ENCODE results near the gene ADORA1. TPM values are rescaled to one million over a fixed set of nuclear protein-coding genes. Genes with fewer than 3 reads are reported as not detected.

Gene ADORA1
- polyA plus RNA-seq, 4 donors, result 0.38 to 1.4 (median 0.54) TPM; not detected in 1

DNA sequence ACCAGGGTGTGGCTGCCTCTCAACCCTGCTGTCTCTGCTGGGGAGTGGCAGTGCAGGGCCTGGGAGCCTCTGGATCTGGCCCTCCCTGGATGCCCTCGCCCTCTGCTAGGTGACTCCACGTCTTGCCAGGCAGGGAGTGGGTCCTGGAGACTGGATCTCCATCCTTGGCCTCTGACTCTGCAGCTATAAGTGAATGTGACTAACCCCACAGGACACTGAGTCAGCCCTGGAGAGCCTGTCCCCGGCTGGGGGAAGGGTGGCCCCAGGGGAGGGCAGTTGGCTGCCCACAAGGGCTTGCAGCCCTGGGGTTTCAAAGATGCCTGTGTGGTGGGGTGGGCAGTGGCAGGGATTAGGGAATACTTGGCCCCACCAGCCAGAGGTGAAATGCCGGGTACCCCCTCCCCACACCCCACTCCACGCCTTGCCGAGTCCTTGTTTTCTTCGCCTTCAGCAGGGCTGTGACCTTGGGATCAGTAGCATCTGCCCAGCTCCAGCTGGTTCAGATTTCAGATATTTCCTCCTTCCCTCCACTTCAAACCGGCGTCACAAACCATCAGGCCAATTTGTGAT is 50.0 kb downstream of the ADORA1 start:
- Histone ChIP-seq H3K4me3 (ENCODE audit: low read depth in 1 of 3, low read length in 3 of 3) (no peak overlapping the region), H3K27ac (ENCODE audit: low read depth in 1 of 3, low read length in 2 of 3) (no peak overlapping the region), H3K4me1 (ENCODE audit: control insufficient read depth in 3 of 3, insufficient read depth in 2 of 3, low read depth in 1 of 3, low read length in 2 of 3) (no peaks in the 10 kb centered on the region), H3K27me3 (ENCODE audit: control insufficient read depth in 3 of 3, insufficient read depth in 3 of 3, low read length in 3 of 3) (peaks cover 0 to 2% (median 0%) of the 10 kb centered on the region in 3 donors), H3K36me3 (ENCODE audit: control insufficient read depth in 3 of 3, insufficient read depth in 2 of 3, low read depth in 1 of 3, low read length in 3 of 3) (no peaks in the 10 kb centered on the region), H3K9me3 (ENCODE audit: control insufficient read depth in 2 of 2, insufficient read depth in 1 of 2, low read depth in 1 of 2, low read length in 1 of 2) (no peaks in the 10 kb centered on the region)
- 29 to 47% (median 32%) methylated on average over 9 of the region's 9 CpGs for WGBS, 3 donors
- DNase-seq, result no peak
- no peak for FAIRE-seq

DNA sequence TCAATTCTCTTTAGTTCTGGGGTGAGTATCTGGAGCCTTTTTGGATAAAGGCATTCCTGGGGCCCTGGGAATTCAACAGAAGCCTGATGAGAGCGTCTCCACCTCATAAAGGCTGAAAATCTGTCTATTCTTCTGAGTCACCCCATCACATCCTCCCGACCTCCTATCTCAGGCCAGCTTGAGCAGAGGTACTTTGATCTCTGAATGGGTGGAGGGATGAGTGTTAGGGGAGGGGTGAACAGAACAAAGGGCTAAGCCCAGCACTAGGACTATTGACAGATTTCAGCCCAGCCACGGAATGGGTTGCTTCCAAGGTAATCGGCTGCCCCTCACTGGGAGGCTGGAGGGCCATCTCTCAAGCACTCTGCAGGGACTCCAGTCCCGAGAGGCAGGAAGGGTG is 50.6 kb downstream of the ADORA1 start:
- no peak overlapping the region for H3K27ac ChIP-seq (ENCODE audit: low read depth in 1 of 3, low read length in 2 of 3)
- no peak for FAIRE-seq
- H3K27me3 ChIP-seq (ENCODE audit: control insufficient read depth in 3 of 3, insufficient read depth in 3 of 3, low read length in 3 of 3), result peaks cover 0 to 2% (median 0%) of the 10 kb centered on the region in 3 donors
- H3K4me3 ChIP-seq (ENCODE audit: low read depth in 1 of 3, low read length in 3 of 3), result no peak overlapping the region
- 17 to 47% (median 25%) methylated on average over 5 of the region's 5 CpGs for WGBS, 3 donors
- no peaks in the 10 kb centered on the region for H3K9me3 ChIP-seq (ENCODE audit: control insufficient read depth in 2 of 2, insufficient read depth in 1 of 2, low read depth in 1 of 2, low read length in 1 of 2)
- no peaks in the 10 kb centered on the region for H3K4me1 ChIP-seq (ENCODE audit: control insufficient read depth in 3 of 3, insufficient read depth in 2 of 3, low read depth in 1 of 3, low read length in 2 of 3)
- H3K36me3 ChIP-seq (ENCODE audit: control insufficient read depth in 3 of 3, insufficient read depth in 2 of 3, low read depth in 1 of 3, low read length in 3 of 3), result no peaks in the 10 kb centered on the region
- DNase-seq, result no peak

DNA sequence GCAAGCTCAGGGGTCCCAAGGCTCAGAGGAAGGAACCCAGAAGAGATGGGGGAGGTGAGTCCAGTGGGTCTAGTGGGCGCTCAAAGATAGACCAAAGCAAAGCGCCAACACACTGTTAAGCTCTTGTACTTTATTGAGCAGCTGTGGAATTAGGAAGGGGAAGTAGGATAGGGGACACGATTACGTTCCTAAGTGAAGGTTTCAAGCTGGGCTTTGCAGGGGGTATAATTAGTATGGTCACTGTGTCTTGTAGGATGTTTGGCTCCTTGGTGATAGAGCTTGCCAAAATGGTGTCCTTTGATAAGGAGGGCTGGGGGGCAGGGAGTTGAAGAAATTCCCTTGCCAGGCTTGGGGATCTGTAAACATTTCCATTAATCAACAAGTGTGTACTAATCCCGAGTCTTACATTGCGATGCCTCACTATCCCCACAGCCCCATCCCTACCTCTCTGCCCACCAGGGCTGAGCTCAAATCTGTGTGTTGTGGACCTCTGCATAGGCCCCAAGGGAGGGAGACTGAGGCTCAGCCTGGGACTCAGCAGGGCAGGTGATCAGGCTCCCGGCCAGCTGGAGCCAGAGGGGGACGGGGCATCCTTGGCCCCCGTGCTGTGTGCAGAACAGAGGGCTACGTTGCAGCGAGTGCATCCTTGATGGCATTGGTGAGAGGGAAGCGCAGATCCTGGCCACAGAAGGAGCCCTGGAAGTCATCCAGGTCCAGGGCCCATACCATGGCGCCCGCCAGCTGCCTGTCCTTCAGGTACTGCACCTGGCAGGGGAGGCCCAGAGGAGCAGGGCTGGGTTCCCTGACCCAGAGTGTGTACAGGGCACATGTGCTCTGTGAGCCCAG is 51.5 kb downstream of the ADORA1 start:
- no peaks in the 10 kb centered on the region for H3K27me3 ChIP-seq (ENCODE audit: control insufficient read depth in 3 of 3, insufficient read depth in 3 of 3, low read length in 3 of 3)
- no peaks in the 10 kb centered on the region for H3K36me3 ChIP-seq (ENCODE audit: control insufficient read depth in 3 of 3, insufficient read depth in 2 of 3, low read depth in 1 of 3, low read length in 3 of 3)
- H3K27ac ChIP-seq (ENCODE audit: low read depth in 1 of 3, low read length in 2 of 3), result no peak overlapping the region
- whole genome bisulfite sequencing, 3 donors, result 89 to 90% (median 90%) methylated on average over 14 of the region's 14 CpGs
- no peaks in the 10 kb centered on the region for H3K9me3 ChIP-seq (ENCODE audit: control insufficient read depth in 2 of 2, insufficient read depth in 1 of 2, low read depth in 1 of 2, low read length in 1 of 2)
- no peak overlapping the region for H3K4me3 ChIP-seq (ENCODE audit: low read depth in 1 of 3, low read length in 3 of 3)
- DNase-seq, result no peak
- no peaks in the 10 kb centered on the region for H3K4me1 ChIP-seq (ENCODE audit: control insufficient read depth in 3 of 3, insufficient read depth in 2 of 3, low read depth in 1 of 3, low read length in 2 of 3)
- FAIRE-seq, result no peak

DNA sequence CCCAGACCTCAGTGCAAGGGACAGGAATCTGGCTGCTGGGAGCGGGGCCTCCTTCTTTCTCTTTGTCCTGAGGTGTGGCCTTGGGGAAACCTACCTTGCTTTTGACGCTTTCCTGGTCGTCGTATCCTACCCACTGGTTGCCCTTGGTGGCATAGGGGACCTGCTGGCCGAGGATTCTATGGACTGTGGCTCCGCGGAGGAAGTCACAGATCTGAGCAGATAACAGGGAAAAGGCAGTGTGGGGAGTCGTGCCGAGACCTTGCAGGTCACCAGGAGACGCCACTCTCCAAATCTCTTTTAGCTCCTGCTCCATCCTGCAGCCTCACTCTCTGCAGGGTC is 52.1 kb downstream of the ADORA1 start:
- Histone ChIP-seq H3K4me3 (ENCODE audit: low read depth in 1 of 3, low read length in 3 of 3) (no peak overlapping the region), H3K4me1 (ENCODE audit: control insufficient read depth in 3 of 3, insufficient read depth in 2 of 3, low read depth in 1 of 3, low read length in 2 of 3) (no peaks in the 10 kb centered on the region), H3K27me3 (ENCODE audit: control insufficient read depth in 3 of 3, insufficient read depth in 3 of 3, low read length in 3 of 3) (no peaks in the 10 kb centered on the region), H3K9me3 (ENCODE audit: control insufficient read depth in 2 of 2, insufficient read depth in 1 of 2, low read depth in 1 of 2, low read length in 1 of 2) (no peaks in the 10 kb centered on the region), H3K27ac (ENCODE audit: low read depth in 1 of 3, low read length in 2 of 3) (no peak overlapping the region), H3K36me3 (ENCODE audit: control insufficient read depth in 3 of 3, insufficient read depth in 2 of 3, low read depth in 1 of 3, low read length in 3 of 3) (no peaks in the 10 kb centered on the region)
- FAIRE-seq (no peak), DNase-seq (no peak)
- WGBS, 3 donors, result 86 to 90% (median 87%) methylated on average over 10 of the region's 10 CpGs

DNA sequence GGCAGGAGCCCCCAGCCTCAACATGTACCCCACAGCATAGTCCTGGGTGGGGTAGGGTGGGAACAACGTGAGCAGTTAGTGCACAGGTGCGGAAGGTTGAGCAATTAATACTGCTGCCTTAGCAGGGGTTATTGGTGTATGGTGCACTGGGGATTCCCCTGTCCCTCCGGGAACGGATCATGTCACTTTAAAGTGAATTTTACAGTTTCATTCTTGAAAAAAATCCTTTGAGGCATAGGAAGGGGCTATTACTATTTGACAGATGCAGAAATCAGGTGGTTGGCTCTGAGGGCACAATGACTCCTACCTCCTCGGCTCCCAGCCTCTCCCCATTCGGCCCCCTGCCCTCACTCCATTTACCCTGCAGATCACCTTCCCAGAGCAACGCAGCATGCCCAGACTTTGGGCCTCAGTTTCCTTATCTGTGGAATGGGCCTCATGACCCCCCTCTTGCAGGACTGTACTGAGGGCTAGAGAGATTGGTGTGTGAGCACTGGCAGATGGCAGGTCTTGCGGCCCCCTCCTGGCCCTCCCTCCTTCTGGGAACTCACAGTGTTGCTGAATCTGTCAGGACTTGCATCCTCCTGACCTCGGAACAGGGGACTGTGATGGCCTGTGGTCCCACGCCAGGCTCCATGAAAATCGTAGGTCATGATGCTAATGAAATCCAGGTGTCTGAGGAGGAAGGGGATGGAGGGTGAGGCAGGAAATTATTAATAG is 53.2 kb downstream of the ADORA1 start:
- H3K27ac ChIP-seq (ENCODE audit: low read depth in 1 of 3, low read length in 2 of 3), result no peak overlapping the region
- H3K36me3 ChIP-seq (ENCODE audit: control insufficient read depth in 3 of 3, insufficient read depth in 2 of 3, low read depth in 1 of 3, low read length in 3 of 3), result no peaks in the 10 kb centered on the region
- no peaks in the 10 kb centered on the region for H3K9me3 ChIP-seq (ENCODE audit: control insufficient read depth in 2 of 2, insufficient read depth in 1 of 2, low read depth in 1 of 2, low read length in 1 of 2)
- no peak for FAIRE-seq
- DNase-seq, result no peak
- H3K4me1 ChIP-seq (ENCODE audit: control insufficient read depth in 3 of 3, insufficient read depth in 2 of 3, low read depth in 1 of 3, low read length in 2 of 3), result no peaks in the 10 kb centered on the region
- no peaks in the 10 kb centered on the region for H3K27me3 ChIP-seq (ENCODE audit: control insufficient read depth in 3 of 3, insufficient read depth in 3 of 3, low read length in 3 of 3)
- 67 to 76% (median 73%) methylated on average over 11 of the region's 11 CpGs for WGBS, 3 donors
- no peak overlapping the region for H3K4me3 ChIP-seq (ENCODE audit: low read depth in 1 of 3, low read length in 3 of 3)

DNA sequence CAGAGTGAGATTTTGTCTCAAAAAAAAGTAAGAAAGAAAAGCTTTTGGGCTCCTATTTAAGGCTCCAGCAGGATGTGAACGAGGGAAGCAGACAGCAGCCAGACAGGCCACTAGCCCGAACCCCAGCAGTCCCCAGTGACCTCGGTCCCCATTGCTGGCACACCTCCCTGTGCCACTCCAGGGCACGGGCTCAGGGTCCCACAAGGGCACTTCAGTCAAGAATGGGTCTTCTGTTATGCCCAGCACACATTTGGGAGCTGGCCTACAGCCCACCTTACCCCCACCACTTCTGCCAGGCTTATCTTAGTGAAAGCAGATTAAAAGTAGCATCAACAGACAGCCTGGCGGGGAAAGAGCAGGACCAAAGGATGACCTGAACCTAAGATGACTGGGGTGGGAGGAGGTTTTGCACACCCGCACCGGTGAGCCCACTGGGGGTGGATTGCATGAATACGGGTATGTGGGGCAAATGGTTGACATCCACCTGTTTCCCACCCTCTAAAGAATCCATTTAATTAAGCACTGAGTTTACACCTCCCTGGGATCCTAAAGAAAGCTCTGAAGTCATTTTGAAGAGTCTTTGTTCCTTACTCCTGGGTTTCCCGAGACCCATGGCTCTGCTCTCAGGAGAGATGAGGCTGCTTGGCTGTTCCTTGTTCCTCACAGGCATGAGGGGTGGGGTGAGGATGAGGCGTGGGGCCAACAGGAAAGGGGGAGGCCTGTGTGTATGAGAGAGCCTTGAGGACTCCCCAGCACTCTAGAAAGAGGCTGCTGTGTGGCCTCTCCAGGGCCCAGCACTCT is 54.3 kb downstream of the ADORA1 start:
- FAIRE-seq (no peak), DNase-seq (no peak)
- no peaks in the 10 kb centered on the region for H3K9me3 ChIP-seq (ENCODE audit: control insufficient read depth in 2 of 2, insufficient read depth in 1 of 2, low read depth in 1 of 2, low read length in 1 of 2)
- H3K36me3 ChIP-seq (ENCODE audit: control insufficient read depth in 3 of 3, insufficient read depth in 2 of 3, low read depth in 1 of 3, low read length in 3 of 3), result no peaks in the 10 kb centered on the region
- no peaks in the 10 kb centered on the region for H3K4me1 ChIP-seq (ENCODE audit: control insufficient read depth in 3 of 3, insufficient read depth in 2 of 3, low read depth in 1 of 3, low read length in 2 of 3)
- no peak overlapping the region for H3K4me3 ChIP-seq (ENCODE audit: low read depth in 1 of 3, low read length in 3 of 3)
- no peak overlapping the region for H3K27ac ChIP-seq (ENCODE audit: low read depth in 1 of 3, low read length in 2 of 3)
- WGBS, 3 donors, result 62 to 78% (median 71%) methylated on average over 10 of the region's 10 CpGs
- no peaks in the 10 kb centered on the region for H3K27me3 ChIP-seq (ENCODE audit: control insufficient read depth in 3 of 3, insufficient read depth in 3 of 3, low read length in 3 of 3)

DNA sequence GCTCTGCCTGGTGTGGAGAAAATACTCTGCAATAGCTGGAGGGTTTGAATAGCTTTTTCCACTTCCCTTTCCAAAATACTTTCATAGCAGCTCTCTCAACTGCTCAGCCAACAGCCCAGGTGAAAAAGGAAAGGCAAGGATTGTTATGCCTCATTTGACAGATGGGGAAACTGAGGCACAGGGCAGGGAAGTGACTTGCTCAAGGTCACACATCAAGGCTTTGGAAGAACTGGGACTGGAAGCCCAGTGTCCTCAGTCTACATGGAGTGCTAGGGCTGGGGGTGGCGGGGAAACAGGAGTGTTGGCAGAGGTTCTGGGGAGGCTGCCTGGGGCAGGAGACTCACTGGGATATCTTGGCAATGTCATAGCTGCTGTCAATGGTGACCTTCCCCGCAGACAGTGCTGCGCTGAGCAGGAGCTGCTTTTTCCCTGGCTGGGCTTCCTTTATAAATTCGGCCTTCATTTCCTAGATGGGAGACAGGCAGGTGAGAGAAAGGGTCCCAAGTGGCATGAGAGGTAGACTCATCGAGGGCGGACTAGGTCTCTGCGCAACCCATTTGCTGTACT is 54.9 kb downstream of the ADORA1 start:
- no peaks in the 10 kb centered on the region for H3K4me1 ChIP-seq (ENCODE audit: control insufficient read depth in 3 of 3, insufficient read depth in 2 of 3, low read depth in 1 of 3, low read length in 2 of 3)
- DNase-seq (no peak), FAIRE-seq (no peak)
- no peaks in the 10 kb centered on the region for H3K9me3 ChIP-seq (ENCODE audit: control insufficient read depth in 2 of 2, insufficient read depth in 1 of 2, low read depth in 1 of 2, low read length in 1 of 2)
- H3K27me3 ChIP-seq (ENCODE audit: control insufficient read depth in 3 of 3, insufficient read depth in 3 of 3, low read length in 3 of 3), result no peaks in the 10 kb centered on the region
- H3K4me3 ChIP-seq (ENCODE audit: low read depth in 1 of 3, low read length in 3 of 3), result no peak overlapping the region
- no peaks in the 10 kb centered on the region for H3K36me3 ChIP-seq (ENCODE audit: control insufficient read depth in 3 of 3, insufficient read depth in 2 of 3, low read depth in 1 of 3, low read length in 3 of 3)
- 90 to 95% (median 92%) methylated on average over 7 of the region's 7 CpGs for WGBS, 3 donors
- H3K27ac ChIP-seq (ENCODE audit: low read depth in 1 of 3, low read length in 2 of 3), result no peak overlapping the region

DNA sequence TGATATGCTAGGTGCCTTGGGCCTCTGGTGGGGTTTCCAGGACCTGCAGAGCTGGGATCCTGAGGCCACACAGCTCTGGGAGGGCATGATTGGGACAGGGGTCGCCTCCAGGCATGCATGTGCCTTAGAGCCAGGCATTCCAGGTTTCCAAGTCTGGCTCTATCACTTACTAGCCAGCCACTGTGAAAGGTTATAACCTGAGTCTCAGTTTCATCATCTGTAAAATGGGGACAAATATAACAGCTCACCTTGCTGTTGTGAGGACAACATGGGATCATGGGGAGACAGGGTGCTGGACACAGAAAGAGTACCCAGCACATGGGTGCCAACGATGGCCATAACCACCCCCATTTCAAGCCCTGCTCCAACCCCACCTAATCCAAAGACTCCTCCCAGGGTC is 56.3 kb downstream of the ADORA1 start:
- WGBS, 3 donors, result 83 to 92% (median 84%) methylated on average over 2 of the region's 2 CpGs
- no peak for FAIRE-seq

More for the DNA sequence above, 56.3 kb downstream of the ADORA1 start:
- no peak for DNase-seq
- no peak overlapping the region for H3K27ac ChIP-seq (ENCODE audit: low read depth in 1 of 3, low read length in 2 of 3)
- H3K27me3 ChIP-seq (ENCODE audit: control insufficient read depth in 3 of 3, insufficient read depth in 3 of 3, low read length in 3 of 3), result peaks cover 0 to 4% (median 0%) of the 10 kb centered on the region in 3 donors
- no peaks in the 10 kb centered on the region for H3K4me1 ChIP-seq (ENCODE audit: control insufficient read depth in 3 of 3, insufficient read depth in 2 of 3, low read depth in 1 of 3, low read length in 2 of 3)
- H3K9me3 ChIP-seq (ENCODE audit: control insufficient read depth in 2 of 2, insufficient read depth in 1 of 2, low read depth in 1 of 2, low read length in 1 of 2), result no peaks in the 10 kb centered on the region
- no peak overlapping the region for H3K4me3 ChIP-seq (ENCODE audit: low read depth in 1 of 3, low read length in 3 of 3)
- no peaks in the 10 kb centered on the region for H3K36me3 ChIP-seq (ENCODE audit: control insufficient read depth in 3 of 3, insufficient read depth in 2 of 3, low read depth in 1 of 3, low read length in 3 of 3)
